Central memory CD8-positive, alpha-beta T cell (primary cell): ENCODE measurements around the gene SPEF2.
A peak's percentile ranks its signal among the peaks of the same experiment; 100 is the strongest.

Experiments
- ATAC-seq: fragments of 150-1000 bp; cut with Tn5 transposase; replicated peaks from 2 replicates; pipeline ENCODE4 v1.10.0; 2022; ENCODE audit warnings: mild to moderate bottlenecking, moderate FRiP score, moderate number of reproducible peaks; ENCODE audit not compliant: poor library complexity, severe bottlenecking; ENCODE audit errors: extremely low read depth
- DNase-seq, 2 donors: peaks; one replicate each; pipeline ENCODE4 v3.0.0; 2021; ENCODE audit warnings: low spot score in 2 of 2
- H3K27ac Mint-ChIP-seq: one replicate; pipeline ENCODE4 v1.8.0; 2022; ENCODE audit warnings: low read depth, mild to moderate bottlenecking, moderate library complexity, mixed read lengths
- H3K27me3 Mint-ChIP-seq: one replicate; pipeline ENCODE4 v1.8.0; 2022; ENCODE audit warnings: mixed read lengths
- H3K36me3 Mint-ChIP-seq: one replicate; pipeline ENCODE4 v1.8.0; 2022; ENCODE audit warnings: mild to moderate bottlenecking, moderate library complexity, mixed read lengths; ENCODE audit not compliant: insufficient read depth
- H3K4me1 Mint-ChIP-seq: one replicate; pipeline ENCODE4 v1.8.0; 2022; ENCODE audit warnings: mixed read lengths
- H3K4me3 Mint-ChIP-seq: one replicate; pipeline ENCODE4 v1.8.0; 2022; ENCODE audit warnings: mild to moderate bottlenecking, moderate library complexity, mixed read lengths
- H3K9me3 Mint-ChIP-seq: one replicate; pipeline ENCODE4 v1.8.0; 2022; ENCODE audit warnings: mixed read lengths

Gene SPEF2

GRCh38 chr5:35745660-35746059 lies 128.0 kb downstream of the SPEF2 start:
- Mint-ChIP-seq H3K4me1 (no peaks in the 10 kb centered on the region), H3K36me3 (peaks cover 1% of the 10 kb centered on the region), H3K9me3 (peaks cover 21% of the 10 kb centered on the region), H3K4me3 (no peak overlapping the region), H3K27me3 (peaks cover 11% of the 10 kb centered on the region), H3K27ac (no peak overlapping the region)
- ATAC-seq = no peak
- no peak for DNase-seq

- ATAC-seq (no peak), DNase-seq (no peak)
- Mint-ChIP-seq H3K4me3 (no peak overlapping the region), H3K4me1 (no peaks in the 10 kb centered on the region), H3K9me3 (peaks cover 9% of the 10 kb centered on the region), H3K27me3 (no peaks in the 10 kb centered on the region), H3K27ac (no peak overlapping the region), H3K36me3 (peaks cover 1% of the 10 kb centered on the region)
Measured at GRCh38 chr5:35752012-35752411, 134.3 kb downstream of the SPEF2 start.

DNA sequence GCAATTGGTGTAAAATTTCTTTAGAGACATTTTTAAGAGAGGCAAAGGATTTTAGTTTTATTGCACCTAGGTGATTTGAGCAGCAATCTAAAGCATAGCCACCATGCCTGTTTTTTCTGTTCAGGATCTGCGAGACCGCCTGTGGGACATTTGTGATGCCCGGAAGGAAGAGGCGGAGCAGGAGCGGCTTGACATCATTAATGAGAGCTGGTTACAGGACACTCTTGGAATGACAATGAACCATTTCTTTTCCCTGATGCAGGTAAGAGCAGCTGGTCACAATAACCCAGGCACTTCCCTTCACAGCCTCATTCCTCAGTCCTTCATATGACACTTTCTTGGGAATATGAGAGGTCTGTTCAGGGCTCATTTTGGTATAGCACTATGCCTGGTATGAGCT lies 135.8 kb downstream of the SPEF2 start:
- ATAC-seq = no peak
- DNase-seq = no peak
- no peaks in the 10 kb centered on the region for H3K27me3 Mint-ChIP-seq

GRCh38 chr5:35754481-35754880 lies 136.8 kb downstream of the SPEF2 start:
- Mint-ChIP-seq H3K36me3 (peaks cover 1% of the 10 kb centered on the region), H3K4me1 (no peaks in the 10 kb centered on the region), H3K4me3 (no peak overlapping the region), H3K9me3 (no peaks in the 10 kb centered on the region), H3K27ac (no peak overlapping the region), H3K27me3 (no peaks in the 10 kb centered on the region)
- ATAC-seq (no peak), DNase-seq (no peak)

More for the DNA sequence above, 135.8 kb downstream of the SPEF2 start:
- Mint-ChIP-seq H3K4me1 (no peaks in the 10 kb centered on the region), H3K4me3 (no peak overlapping the region), H3K9me3 (peaks cover 2% of the 10 kb centered on the region), H3K36me3 (peaks cover 1% of the 10 kb centered on the region), H3K27ac (no peak overlapping the region)

- H3K27ac Mint-ChIP-seq = no peak overlapping the region
- H3K4me1 Mint-ChIP-seq = no peaks in the 10 kb centered on the region
- ATAC-seq (no peak), DNase-seq (no peak)
- H3K36me3 Mint-ChIP-seq = no peaks in the 10 kb centered on the region
- no peaks in the 10 kb centered on the region for H3K27me3 Mint-ChIP-seq
- no peak overlapping the region for H3K4me3 Mint-ChIP-seq
- H3K9me3 Mint-ChIP-seq = no peaks in the 10 kb centered on the region
Measured at GRCh38 chr5:35755966-35756365, 138.3 kb downstream of the SPEF2 start.

GRCh38 chr5:35758151-35758724 lies 140.6 kb downstream of the SPEF2 start:
- no peak for ATAC-seq
- H3K27ac Mint-ChIP-seq = no peak overlapping the region
- H3K36me3 Mint-ChIP-seq = no peaks in the 10 kb centered on the region

DNA sequence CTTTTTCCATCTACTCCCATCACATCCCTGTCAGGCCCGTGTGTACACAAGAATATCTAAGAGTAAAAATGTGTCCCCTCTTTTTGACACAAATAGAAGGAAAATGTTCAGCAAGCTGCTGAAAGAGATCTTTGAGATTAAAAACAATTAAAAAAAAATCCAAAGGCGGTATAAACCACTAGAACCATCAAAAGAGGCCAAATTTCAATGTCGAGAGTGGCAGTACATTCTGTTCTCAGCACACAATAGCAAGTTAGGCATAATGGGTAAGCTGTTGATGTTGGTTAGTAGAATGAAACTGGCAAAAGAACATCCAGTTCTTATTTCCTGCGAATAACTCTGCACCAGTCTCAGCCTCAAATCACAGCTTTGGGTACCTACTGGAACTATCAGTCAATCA lies 143.9 kb downstream of the SPEF2 start:
- Mint-ChIP-seq H3K36me3 (peaks cover 2% of the 10 kb centered on the region), H3K4me1 (no peaks in the 10 kb centered on the region), H3K27ac (no peak overlapping the region), H3K4me3 (no peak overlapping the region), H3K9me3 (no peaks in the 10 kb centered on the region), H3K27me3 (no peaks in the 10 kb centered on the region)
- ATAC-seq = no peak
- DNase-seq = no peak

More at GRCh38 chr5:35758151-35758724, 140.6 kb downstream of the SPEF2 start:
- H3K9me3 Mint-ChIP-seq = no peaks in the 10 kb centered on the region
- H3K27me3 Mint-ChIP-seq = no peaks in the 10 kb centered on the region
- DNase-seq = no peak
- no peak overlapping the region for H3K4me3 Mint-ChIP-seq
- no peaks in the 10 kb centered on the region for H3K4me1 Mint-ChIP-seq

GRCh38 chr5:35762368-35762767 lies 144.7 kb downstream of the SPEF2 start:
- no peaks in the 10 kb centered on the region for H3K27me3 Mint-ChIP-seq
- H3K9me3 Mint-ChIP-seq = no peaks in the 10 kb centered on the region
- no peak for DNase-seq
- peaks cover 2% of the 10 kb centered on the region for H3K36me3 Mint-ChIP-seq
- H3K4me1 Mint-ChIP-seq = no peaks in the 10 kb centered on the region
- no peak for ATAC-seq
- no peak overlapping the region for H3K27ac Mint-ChIP-seq
- no peak overlapping the region for H3K4me3 Mint-ChIP-seq

- DNase-seq = no peak
- Mint-ChIP-seq H3K4me1 (peaks cover under 1% of the 10 kb centered on the region), H3K4me3 (no peak overlapping the region), H3K9me3 (no peaks in the 10 kb centered on the region), H3K27ac (no peak overlapping the region), H3K36me3 (peaks cover 2% of the 10 kb centered on the region), H3K27me3 (peaks cover 8% of the 10 kb centered on the region)
- no peak for ATAC-seq
Measured at GRCh38 chr5:35765921-35766320, 148.3 kb downstream of the SPEF2 start.

GRCh38 chr5:35771300-35771699 lies 153.6 kb downstream of the SPEF2 start:
- DNase-seq (no peak), ATAC-seq (no peak)
- Mint-ChIP-seq H3K4me3 (no peak overlapping the region), H3K36me3 (peaks cover 1% of the 10 kb centered on the region), H3K9me3 (no peaks in the 10 kb centered on the region), H3K27ac (no peak overlapping the region), H3K27me3 (peaks cover 8% of the 10 kb centered on the region), H3K4me1 (peaks cover 23% of the 10 kb centered on the region)

GRCh38 chr5:35771839-35772238 lies 154.2 kb downstream of the SPEF2 start:
- H3K27ac Mint-ChIP-seq = no peak overlapping the region
- ATAC-seq = no peak
- peaks cover 1% of the 10 kb centered on the region for H3K36me3 Mint-ChIP-seq
- peaks cover 23% of the 10 kb centered on the region for H3K4me1 Mint-ChIP-seq
- peaks cover 8% of the 10 kb centered on the region for H3K27me3 Mint-ChIP-seq
- H3K9me3 Mint-ChIP-seq = no peaks in the 10 kb centered on the region
- no peak for DNase-seq
- H3K4me3 Mint-ChIP-seq = no peak overlapping the region

DNA sequence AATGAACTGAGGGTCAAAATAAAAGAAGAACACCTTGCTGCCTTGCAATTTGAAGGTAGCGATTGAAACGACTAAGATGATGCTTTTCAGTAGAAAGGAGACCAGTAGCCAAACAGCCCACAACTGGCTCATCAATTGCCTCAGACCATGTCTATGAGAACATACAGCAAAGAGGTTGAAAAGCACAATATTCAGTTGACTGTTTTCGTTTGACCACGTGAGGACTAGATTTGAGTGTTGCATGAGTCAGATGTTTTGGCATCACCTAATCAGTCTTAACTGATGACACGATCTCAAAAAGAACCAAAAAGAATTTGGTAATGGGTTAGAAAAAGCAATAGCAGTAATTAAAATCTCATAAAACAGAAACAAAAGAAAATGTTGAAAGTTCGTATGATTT lies 156.3 kb downstream of the SPEF2 start:
- Mint-ChIP-seq H3K36me3 (peaks cover 1% of the 10 kb centered on the region), H3K27me3 (peaks cover 5% of the 10 kb centered on the region), H3K9me3 (no peaks in the 10 kb centered on the region), H3K4me1 (peaks cover 35% of the 10 kb centered on the region), H3K27ac (peak overlapping the region; percentile 7), H3K4me3 (no peak overlapping the region)
- DNase-seq = no peak
- peak; percentile 64 for ATAC-seq

DNA sequence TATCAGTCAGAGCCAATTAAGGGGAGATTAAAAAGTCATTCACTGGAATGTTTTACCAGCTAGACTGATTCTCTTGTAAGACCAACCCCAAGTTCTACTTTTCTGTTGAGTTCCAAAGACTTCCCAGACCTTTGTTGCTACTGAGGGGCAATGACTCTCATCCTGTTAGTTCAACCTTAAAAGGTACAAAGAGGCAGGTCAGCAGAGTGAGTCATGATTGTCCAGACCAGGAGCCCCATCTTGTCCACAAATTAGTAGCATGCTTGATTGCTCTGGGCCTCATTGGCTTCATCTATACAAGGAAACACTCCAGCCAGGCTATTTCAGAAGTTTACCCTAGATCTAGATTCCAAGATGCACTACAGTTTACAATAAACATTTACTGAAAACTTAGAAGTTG lies 159.1 kb downstream of the SPEF2 start:
- no peaks in the 10 kb centered on the region for H3K9me3 Mint-ChIP-seq
- DNase-seq (no peak), ATAC-seq (no peak)
- H3K27me3 Mint-ChIP-seq = no peaks in the 10 kb centered on the region
- H3K4me3 Mint-ChIP-seq = no peak overlapping the region
- peaks cover 4% of the 10 kb centered on the region for H3K36me3 Mint-ChIP-seq
- no peak overlapping the region for H3K27ac Mint-ChIP-seq
- peaks cover 51% of the 10 kb centered on the region for H3K4me1 Mint-ChIP-seq
